HG03045 (cell line): ENCODE measurements around the gene NXPH2.
"Not testable (repeated sequence)": the region's sequence is repeated elsewhere in the genome, so short reads cannot be mapped to it uniquely, and the experiment has no call there.

Experiments
- ATAC-seq: cut with Tn5 transposase; IDR thresholded peaks from one replicate; pipeline ENCODE4 v1.9.1; 2021; ENCODE audit warnings: mild to moderate bottlenecking, moderate library complexity; ENCODE audit not compliant: unreplicated experiment

Gene NXPH2

GRCh38 chr2:138760676-138761075, 19.5 kb downstream of the NXPH2 start:
- ATAC-seq = no peak

GRCh38 chr2:138757384-138757783, 22.8 kb downstream of the NXPH2 start:
- no peak for ATAC-seq

GRCh38 chr2:138752197-138752956, 27.8 kb downstream of the NXPH2 start:
- no peak for ATAC-seq

- ATAC-seq = no peak
Observed at GRCh38 chr2:138744713-138745112, 35.5 kb downstream of the NXPH2 start.

GRCh38 chr2:138742441-138743057, 37.6 kb downstream of the NXPH2 start:
- no peak for ATAC-seq

- ATAC-seq = no peak
Observed at GRCh38 chr2:138741851-138742250, 38.3 kb downstream of the NXPH2 start.

- ATAC-seq = not testable (repeated sequence)
Observed at GRCh38 chr2:138737009-138737554, 43.1 kb downstream of the NXPH2 start.

GRCh38 chr2:138732651-138733050, 47.5 kb downstream of the NXPH2 start:
- no peak for ATAC-seq

- no peak for ATAC-seq
Observed at GRCh38 chr2:138730497-138731030, 49.6 kb downstream of the NXPH2 start.

GRCh38 chr2:138727956-138728355, 52.2 kb downstream of the NXPH2 start:
- ATAC-seq = no peak

- ATAC-seq = no peak
Observed at GRCh38 chr2:138726681-138727080, 53.5 kb downstream of the NXPH2 start.

- ATAC-seq = no peak
Observed at GRCh38 chr2:138724729-138725459, 55.3 kb downstream of the NXPH2 start.

GRCh38 chr2:138724327-138724726, 55.9 kb downstream of the NXPH2 start:
- ATAC-seq = no peak

- no peak for ATAC-seq
Observed at GRCh38 chr2:138723196-138723987, 56.8 kb downstream of the NXPH2 start.

- no peak for ATAC-seq
Observed at GRCh38 chr2:138722316-138722715, 57.9 kb downstream of the NXPH2 start.

GRCh38 chr2:138720035-138720838, 60.0 kb downstream of the NXPH2 start:
- no peak for ATAC-seq

GRCh38 chr2:138718405-138718804, 61.8 kb downstream of the NXPH2 start:
- ATAC-seq = peak; percentile 68

- ATAC-seq = no peak
Observed at GRCh38 chr2:138716183-138716582, 64.0 kb downstream of the NXPH2 start.

GRCh38 chr2:138713504-138713903, 66.7 kb downstream of the NXPH2 start:
- ATAC-seq = no peak

GRCh38 chr2:138713069-138713496, 67.1 kb downstream of the NXPH2 start:
- ATAC-seq = no peak
